GM12878 (cell line): ENCODE measurements around the gene PIK3R5. TPM values are rescaled to one million over a fixed set of nuclear protein-coding genes. Genes with fewer than 3 reads are reported as not detected.
A peak's percentile ranks its signal among the peaks of the same experiment; 100 is the strongest.

Experiments used
- ATF7 ChIP-seq: fragments of 450-650 bp; IDR thresholded peaks from 2 replicates; pipeline ENCODE4 v1.6.1; 2016; ENCODE audit warnings: low read depth, mild to moderate bottlenecking
- BACH1 ChIP-seq: fragments of 450-650 bp; IDR thresholded peaks from 2 replicates; pipeline ENCODE4 v1.6.1; 2017; ENCODE audit warnings: mild to moderate bottlenecking, borderline replicate concordance
- CBFB ChIP-seq: IDR thresholded peaks from 2 replicates; pipeline ENCODE4 v1.6.1; 2016; ENCODE audit warnings: antibody characterized with exemption, low read depth
- DPF2 ChIP-seq: fragments of 450-650 bp; IDR thresholded peaks from 2 replicates; pipeline ENCODE4 v1.6.1; 2017; ENCODE audit warnings: mild to moderate bottlenecking
- EGR1 ChIP-seq, 2 experiments: IDR thresholded peaks; 1 replicate in 1 of 2; 2 replicates in 1 of 2; pipeline ENCODE4 v1.6.1; 2011 to 2012; ENCODE audit warnings: low read depth in 2 of 2, low read length in 2 of 2, borderline replicate concordance in 1 of 2, mild to moderate bottlenecking in 1 of 2, moderate library complexity in 1 of 2
- IKZF1 ChIP-seq: fragments of 450-650 bp; conservative IDR thresholded peaks from 2 replicates; pipeline ENCODE4 v1.6.1; 2017; ENCODE audit warnings: antibody characterized with exemption, mild to moderate bottlenecking
- JUND ChIP-seq: IDR thresholded peaks from 2 replicates; pipeline ENCODE4 v1.6.1; 2012; ENCODE audit warnings: low read depth, mild to moderate bottlenecking, low read length, improper control_type of control experiment, moderate library complexity
- KAT2A ChIP-seq: conservative IDR thresholded peaks from 2 replicates; pipeline ENCODE4 v1.6.1; 2011; ENCODE audit warnings: low read depth, low read length; ENCODE audit not compliant: control insufficient read depth
- LARP7 ChIP-seq: fragments of 450-650 bp; IDR thresholded peaks from 2 replicates; pipeline ENCODE4 v1.6.1; 2017; ENCODE audit warnings: mild to moderate bottlenecking
- MTA2 ChIP-seq: fragments of 450-650 bp; IDR thresholded peaks from 2 replicates; pipeline ENCODE4 v1.6.1; 2016; ENCODE audit warnings: low read depth, mild to moderate bottlenecking, moderate library complexity
- MTA3 ChIP-seq: IDR thresholded peaks from 2 replicates; pipeline ENCODE4 v1.6.1; 2012; ENCODE audit warnings: low read length, inconsistent platforms, borderline replicate concordance
- MYC ChIP-seq: IDR thresholded peaks from 2 replicates; pipeline ENCODE4 v1.6.1; 2011; ENCODE audit warnings: mild to moderate bottlenecking, low read length, moderate library complexity, inconsistent platforms; ENCODE audit not compliant: insufficient read depth, insufficient replicate concordance, insufficient read length, severe bottlenecking
- NBN ChIP-seq: fragments of 450-650 bp; IDR thresholded peaks from 2 replicates; pipeline ENCODE4 v1.6.1; 2016
- RFX5 ChIP-seq: IDR thresholded peaks from 2 replicates; pipeline ENCODE4 v1.6.1; 2011; ENCODE audit warnings: low read depth, low read length, improper control_type of control experiment
- RUNX3 ChIP-seq: IDR thresholded peaks from 2 replicates; pipeline ENCODE4 v1.6.1; 2012; ENCODE audit warnings: low read length, inconsistent platforms
- SMC3 ChIP-seq: IDR thresholded peaks from 2 replicates; pipeline ENCODE4 v1.6.1; 2011; ENCODE audit warnings: low read length, improper control_type of control experiment, borderline replicate concordance
- SP1 ChIP-seq: IDR thresholded peaks from one replicate; pipeline ENCODE4 v1.6.1; 2011; ENCODE audit warnings: low read depth, low read length
- SREBF1 ChIP-seq: IDR thresholded peaks from 2 replicates; pipeline ENCODE4 v1.6.1; 2012; ENCODE audit warnings: mild to moderate bottlenecking, low read length
- SRF ChIP-seq, 2 experiments: IDR thresholded peaks; 2 replicates each; pipeline ENCODE4 v1.6.1; 2011; ENCODE audit warnings: low read depth in 2 of 2, low read length in 2 of 2, mild to moderate bottlenecking in 1 of 2, moderate library complexity in 1 of 2
- TARDBP ChIP-seq: IDR thresholded peaks from 2 replicates; pipeline ENCODE4 v1.6.1; 2016; ENCODE audit warnings: borderline replicate concordance
- TCF12 ChIP-seq: IDR thresholded peaks from 2 replicates; pipeline ENCODE4 v1.6.1; 2011; ENCODE audit warnings: low read depth, mild to moderate bottlenecking, low read length
- ZNF24 ChIP-seq: fragments of 450-650 bp; IDR thresholded peaks from 2 replicates; pipeline ENCODE4 v1.6.1; 2017; ENCODE audit warnings: antibody characterized with exemption, mild to moderate bottlenecking
- ZNF622 ChIP-seq: fragments of 450-650 bp; IDR thresholded peaks from 2 replicates; pipeline ENCODE4 v1.6.1; 2017; ENCODE audit warnings: mild to moderate bottlenecking, inconsistent platforms
- polyA plus RNA-seq, 11 experiments: library from polyadenylated mRNA; depleted of rRNA in 4 of 11; unstranded in 6 of 11; stranded (reverse) in 5 of 11; fragments of >200 nt; fragmentation: Nextera tagmentation in 4 of 11; fragmentation: Illumina TruSeq in 1 of 11; extraction: Ambion mirVana in 4 of 11; extraction: Trizol in 1 of 11; gene quantifications; 1 replicate in 1 of 11; 2 replicates in 10 of 11; pipeline versions ENCODE4 v1.2.1 to v1.2.3, GENCODE V29; 2011 to 2016; ENCODE audit warnings: inconsistent platforms in 2 of 11, missing spikeins in 2 of 11, low read depth in 1 of 11
- total RNA-seq, 4 experiments: library from RNA; depleted of rRNA in 3 of 4; stranded (reverse); fragments of >200 nt in 3 of 4; fragmentation: Illumina TruSeq in 1 of 4; extraction: Trizol in 1 of 4; gene quantifications; 2 replicates each; pipeline versions ENCODE4 v1.2.1 to v1.2.3, GENCODE V29; 2013 to 2021
- TF ChIP-seq, protein P1 (sequence below): fragments of 450-650 bp; IDR thresholded peaks from 2 replicates; pipeline ENCODE4 v1.6.1; 2016; ENCODE audit warnings: mild to moderate bottlenecking
- TF ChIP-seq, protein P2 (sequence below): IDR thresholded peaks from 2 replicates; pipeline ENCODE4 v1.6.1; 2011; ENCODE audit warnings: low read depth, mild to moderate bottlenecking, low read length, moderate library complexity, borderline replicate concordance; ENCODE audit errors: extremely low read depth
- TF ChIP-seq, protein P3 (sequence below): fragments of 150-350 bp; IDR thresholded peaks from 2 replicates; pipeline ENCODE4 v1.6.1; 2014; ENCODE audit warnings: mild to moderate bottlenecking, low read depth, low read length
- TF ChIP-seq, protein P4 (sequence below): fragments of 450-650 bp; IDR thresholded peaks from 2 replicates; pipeline ENCODE4 v1.6.1; 2017; ENCODE audit warnings: mild to moderate bottlenecking, low read depth, inconsistent platforms; ENCODE audit not compliant: poor library complexity, severe bottlenecking
- TF ChIP-seq, protein P5 (sequence below): IDR thresholded peaks from 2 replicates; pipeline ENCODE4 v1.6.1; 2012; ENCODE audit warnings: low read depth, low read length, improper control_type of control experiment

The PIK3R5 gene
- total and polyA plus RNA-seq, 10 of the 15 experiments (the other 5 are each of a cell fraction or from before 2014, with no cell fraction given), result 9.5 to 50.8 (median 35.5) TPM

DNA sequence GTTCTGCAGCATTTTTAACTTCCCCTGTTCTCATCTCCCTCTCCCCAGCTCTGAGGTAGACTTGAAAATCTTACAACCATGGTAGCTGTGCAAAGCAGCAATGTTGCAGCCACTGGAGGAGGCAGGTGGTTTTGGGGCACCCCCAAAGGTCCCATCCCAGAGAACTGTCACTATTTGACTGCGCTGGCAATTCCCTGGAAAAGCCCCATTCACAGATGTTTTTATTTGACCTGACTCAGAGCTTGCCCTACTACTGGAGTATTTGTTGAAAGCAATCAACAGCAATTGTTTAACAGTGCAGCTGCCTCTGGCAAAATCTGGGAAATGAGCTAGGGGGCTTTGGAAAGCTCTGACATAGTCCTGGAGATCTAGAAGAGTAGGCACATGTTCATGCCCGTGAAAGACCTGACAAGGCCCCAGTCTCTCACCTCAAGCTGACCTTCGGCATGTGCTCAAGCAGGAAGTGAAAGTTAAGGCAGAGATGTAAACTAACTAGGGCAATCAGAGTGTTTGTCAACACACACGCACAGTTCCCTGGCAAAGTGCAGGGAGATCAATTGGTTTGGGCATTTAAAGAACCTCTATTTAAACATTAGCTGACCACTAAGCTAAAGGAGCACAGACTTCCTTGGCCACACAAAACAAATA, 19.7 kb upstream of the PIK3R5 start (continued):
- no peak for TF ChIP-seq JUND
- no peak for TF ChIP-seq SMC3
- TF ChIP-seq, protein P1, sequence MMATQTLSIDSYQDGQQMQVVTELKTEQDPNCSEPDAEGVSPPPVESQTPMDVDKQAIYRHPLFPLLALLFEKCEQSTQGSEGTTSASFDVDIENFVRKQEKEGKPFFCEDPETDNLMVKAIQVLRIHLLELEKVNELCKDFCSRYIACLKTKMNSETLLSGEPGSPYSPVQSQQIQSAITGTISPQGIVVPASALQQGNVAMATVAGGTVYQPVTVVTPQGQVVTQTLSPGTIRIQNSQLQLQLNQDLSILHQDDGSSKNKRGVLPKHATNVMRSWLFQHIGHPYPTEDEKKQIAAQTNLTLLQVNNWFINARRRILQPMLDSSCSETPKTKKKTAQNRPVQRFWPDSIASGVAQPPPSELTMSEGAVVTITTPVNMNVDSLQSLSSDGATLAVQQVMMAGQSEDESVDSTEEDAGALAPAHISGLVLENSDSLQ, result no peak
- no peak for TF ChIP-seq SP1
- TF ChIP-seq EGR1 (IDR thresholded peaks at IDR 0.05; ENCODE audit: borderline replicate concordance in 1 of 2, low read depth in 2 of 2, low read length in 2 of 2), result no peak
- TF ChIP-seq ZNF622, result no peak
- TF ChIP-seq ATF7, result no peak
- TF ChIP-seq ZNF24, result no peak
- TF ChIP-seq LARP7, result no peak
- TF ChIP-seq RUNX3, result peak; percentile 79
- TF ChIP-seq, protein P2, sequence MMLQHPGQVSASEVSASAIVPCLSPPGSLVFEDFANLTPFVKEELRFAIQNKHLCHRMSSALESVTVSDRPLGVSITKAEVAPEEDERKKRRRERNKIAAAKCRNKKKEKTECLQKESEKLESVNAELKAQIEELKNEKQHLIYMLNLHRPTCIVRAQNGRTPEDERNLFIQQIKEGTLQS, result no peak
- TF ChIP-seq TARDBP, result no peak
- peak; percentile 72 for TF ChIP-seq IKZF1
- no peak for TF ChIP-seq MTA2
- peak; percentile 86 for TF ChIP-seq TCF12
- TF ChIP-seq MTA3, result no peak
- TF ChIP-seq NBN, result no peak
- TF ChIP-seq SRF (IDR thresholded peaks at IDR 0.05; ENCODE audit: low read depth in 2 of 2, low read length in 2 of 2), result 0 out of 4 replicates have a peak, but pooled peaks of 1 of the 2 experiments have one; percentile 19
- TF ChIP-seq, protein P3, sequence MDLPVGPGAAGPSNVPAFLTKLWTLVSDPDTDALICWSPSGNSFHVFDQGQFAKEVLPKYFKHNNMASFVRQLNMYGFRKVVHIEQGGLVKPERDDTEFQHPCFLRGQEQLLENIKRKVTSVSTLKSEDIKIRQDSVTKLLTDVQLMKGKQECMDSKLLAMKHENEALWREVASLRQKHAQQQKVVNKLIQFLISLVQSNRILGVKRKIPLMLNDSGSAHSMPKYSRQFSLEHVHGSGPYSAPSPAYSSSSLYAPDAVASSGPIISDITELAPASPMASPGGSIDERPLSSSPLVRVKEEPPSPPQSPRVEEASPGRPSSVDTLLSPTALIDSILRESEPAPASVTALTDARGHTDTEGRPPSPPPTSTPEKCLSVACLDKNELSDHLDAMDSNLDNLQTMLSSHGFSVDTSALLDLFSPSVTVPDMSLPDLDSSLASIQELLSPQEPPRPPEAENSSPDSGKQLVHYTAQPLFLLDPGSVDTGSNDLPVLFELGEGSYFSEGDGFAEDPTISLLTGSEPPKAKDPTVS, result no peak
- TF ChIP-seq DPF2, result peak; percentile 62; the same call in 1 of the 2 replicates
- TF ChIP-seq, protein P4, sequence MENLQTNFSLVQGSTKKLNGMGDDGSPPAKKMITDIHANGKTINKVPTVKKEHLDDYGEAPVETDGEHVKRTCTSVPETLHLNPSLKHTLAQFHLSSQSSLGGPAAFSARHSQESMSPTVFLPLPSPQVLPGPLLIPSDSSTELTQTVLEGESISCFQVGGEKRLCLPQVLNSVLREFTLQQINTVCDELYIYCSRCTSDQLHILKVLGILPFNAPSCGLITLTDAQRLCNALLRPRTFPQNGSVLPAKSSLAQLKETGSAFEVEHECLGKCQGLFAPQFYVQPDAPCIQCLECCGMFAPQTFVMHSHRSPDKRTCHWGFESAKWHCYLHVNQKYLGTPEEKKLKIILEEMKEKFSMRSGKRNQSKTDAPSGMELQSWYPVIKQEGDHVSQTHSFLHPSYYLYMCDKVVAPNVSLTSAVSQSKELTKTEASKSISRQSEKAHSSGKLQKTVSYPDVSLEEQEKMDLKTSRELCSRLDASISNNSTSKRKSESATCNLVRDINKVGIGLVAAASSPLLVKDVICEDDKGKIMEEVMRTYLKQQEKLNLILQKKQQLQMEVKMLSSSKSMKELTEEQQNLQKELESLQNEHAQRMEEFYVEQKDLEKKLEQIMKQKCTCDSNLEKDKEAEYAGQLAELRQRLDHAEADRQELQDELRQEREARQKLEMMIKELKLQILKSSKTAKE, result no peak
- TF ChIP-seq SREBF1, result no peak
- TF ChIP-seq KAT2A, result no peak
- TF ChIP-seq BACH1, result no peak
- TF ChIP-seq, protein P5, sequence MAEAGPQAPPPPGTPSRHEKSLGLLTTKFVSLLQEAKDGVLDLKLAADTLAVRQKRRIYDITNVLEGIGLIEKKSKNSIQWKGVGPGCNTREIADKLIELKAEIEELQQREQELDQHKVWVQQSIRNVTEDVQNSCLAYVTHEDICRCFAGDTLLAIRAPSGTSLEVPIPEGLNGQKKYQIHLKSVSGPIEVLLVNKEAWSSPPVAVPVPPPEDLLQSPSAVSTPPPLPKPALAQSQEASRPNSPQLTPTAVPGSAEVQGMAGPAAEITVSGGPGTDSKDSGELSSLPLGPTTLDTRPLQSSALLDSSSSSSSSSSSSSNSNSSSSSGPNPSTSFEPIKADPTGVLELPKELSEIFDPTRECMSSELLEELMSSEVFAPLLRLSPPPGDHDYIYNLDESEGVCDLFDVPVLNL, result no peak
- TF ChIP-seq RFX5, result no peak
- TF ChIP-seq CBFB, result peak; percentile 53; the same call in 1 of the 2 replicates
- no peak for TF ChIP-seq MYC
